Measurements from ENCODE around the gene CHID1. TPM values are rescaled to one million over a fixed set of nuclear protein-coding genes. Genes with fewer than 3 reads are reported as not detected.

CHID1 gene
- total RNA-seq, 2 experiments from 2014 or later, result 30.6 to 71.1 TPM

- Histone ChIP-seq H2AFZ (ENCODE audit: low read length) (peak overlapping the region; percentile 66), H3K36me3 (ENCODE audit: insufficient read depth, low read length) (peaks cover 7% of the 10 kb centered on the region), H3K4me1 (ENCODE audit: insufficient read depth, low read length, poor library complexity, severe bottlenecking) (peaks cover 35% of the 10 kb centered on the region), H3K79me2 (ENCODE audit: insufficient read depth, low read depth, low read length) (peaks cover 19% of the 10 kb centered on the region), H3K27ac (ENCODE audit: low read depth, low read length, poor library complexity, severe bottlenecking) (peak overlapping the region; percentile 44), H3K4me3 (ENCODE audit: low read depth, low read length, poor library complexity, severe bottlenecking) (peak overlapping the region; percentile 88), H3K9me2 (ENCODE audit: insufficient read depth, low read length) (no peaks in the 10 kb centered on the region), H4K20me1 (ENCODE audit: insufficient read depth, low read length) (no peaks in the 10 kb centered on the region; the same call in 1 of the 2 replicates), H3K4me2 (ENCODE audit: low read length) (peak overlapping the region; percentile 70), H3K9me3 (ENCODE audit: low read length) (no peaks in the 10 kb centered on the region)
- CTCF ChIA-PET (ENCODE audit: unreplicated experiment), result no interaction called here
- no TSS peak for BruUV-seq (replicated peaks)
- POLR2A ChIA-PET, result interaction anchor here (1.2 kb wide), 1 partner anchor 16 kb away, joined by 4 read pairs; no protein-coding TSS in a partner anchor
- DNase-seq (ENCODE audit: low spot score), result no peak
- intact Hi-C loops (cut with micrococcal nuclease; ENCODE audit: unreplicated experiment), result loop anchor here (5.0 kb wide), 1 partner anchor 404 kb away; the partner anchor contains the start of gene RNH1
- TF ChIP-seq CTCF (conservative IDR thresholded peaks at IDR 0.05; ENCODE audit: low read length) (no peak), EZH2phosphoT487 (IDR thresholded peaks at IDR 0.05; ENCODE audit: borderline replicate concordance, low read depth, low read length) (no peak)
Measured at GRCh38 chr11:911031-911889, 650 bp upstream of the CHID1 start.

GRCh38 chr11:910044-910588 lies 494 bp downstream of the CHID1 start:
- Histone ChIP-seq H3K9me2 (ENCODE audit: insufficient read depth, low read length) (no peaks in the 10 kb centered on the region), H3K9me3 (ENCODE audit: low read length) (no peaks in the 10 kb centered on the region), H3K4me2 (ENCODE audit: low read length) (peak overlapping the region; percentile 63), H4K20me1 (ENCODE audit: insufficient read depth, low read length) (no peaks in the 10 kb centered on the region; the same call in 1 of the 2 replicates), H3K4me3 (ENCODE audit: low read depth, low read length, poor library complexity, severe bottlenecking) (peak overlapping the region; percentile 88), H3K79me2 (ENCODE audit: insufficient read depth, low read depth, low read length) (peaks cover 19% of the 10 kb centered on the region), H3K4me1 (ENCODE audit: insufficient read depth, low read length, poor library complexity, severe bottlenecking) (peaks cover 35% of the 10 kb centered on the region), H2AFZ (ENCODE audit: low read length) (peak overlapping the region; percentile 37; the same call in 1 of the 2 replicates), H3K36me3 (ENCODE audit: insufficient read depth, low read length) (peaks cover 15% of the 10 kb centered on the region), H3K27ac (ENCODE audit: low read depth, low read length, poor library complexity, severe bottlenecking) (peak overlapping the region; percentile 23)
- intact Hi-C loops (cut with micrococcal nuclease; ENCODE audit: unreplicated experiment), result loop anchor here (5.0 kb wide), 1 partner anchor 403 kb away; the partner anchor contains the start of gene RNH1
- ChIA-PET POLR2A (interaction anchor here (0.6 to 1.1 kb wide), 3 partner anchors 17 to 43 kb away, joined by 3 to 7 read pairs (median 4); no protein-coding TSS in a partner anchor), CTCF (ENCODE audit: unreplicated experiment) (no interaction called here)
- TF ChIP-seq CTCF (conservative IDR thresholded peaks at IDR 0.05; ENCODE audit: low read length), result no peak
- no peak for TF ChIP-seq EZH2phosphoT487 (IDR thresholded peaks at IDR 0.05; ENCODE audit: borderline replicate concordance, low read depth, low read length)
- BruUV-seq (replicated peaks), result no TSS peak
- peak; percentile 25 for DNase-seq (ENCODE audit: low spot score)

Measured in OCI-LY7 (cell line).